ACC112 (cell line): Measurements from ENCODE around the gene MARF1.
"Not testable (repeated sequence)": the region's sequence is repeated elsewhere in the genome, so short reads cannot be mapped to it uniquely, and the experiment has no call there.

ENCODE experiments used
- H2AFZ ChIP-seq: fragments of 200-600 bp; sonication (generic); one replicate; pipeline ENCODE4 v1.6.0; 2017; ENCODE audit warnings: antibody characterized with exemption, low read length; ENCODE audit not compliant: unreplicated experiment
- H3K27ac ChIP-seq: fragments of 200-600 bp; sonication (generic); 2 replicates; pipeline ENCODE4 v1.5.1; 2014; ENCODE audit warnings: low read depth, mild to moderate bottlenecking, antibody characterized with exemption, low read length, moderate library complexity
- H3K27me3 ChIP-seq: fragments of 200-600 bp; sonication (generic); 2 replicates; pipeline ENCODE4 v1.6.1; 2014; ENCODE audit warnings: mild to moderate bottlenecking, antibody characterized with exemption, low read length, moderate library complexity, mixed read lengths; ENCODE audit not compliant: insufficient read depth
- H3K36me3 ChIP-seq: fragments of 200-600 bp; sonication (generic); 2 replicates; pipeline ENCODE4 v1.6.1; 2016; ENCODE audit warnings: mild to moderate bottlenecking, antibody characterized with exemption, low read length, moderate library complexity, mixed read lengths; ENCODE audit not compliant: insufficient read depth
- H3K4me1 ChIP-seq: fragments of 200-600 bp; sonication (generic); one replicate; pipeline ENCODE4 v1.6.1; 2016; ENCODE audit warnings: low read length, mixed read lengths; ENCODE audit not compliant: insufficient read depth, unreplicated experiment, control insufficient read depth
- H3K4me3 ChIP-seq: fragments of 200-600 bp; sonication (generic); 2 replicates; pipeline ENCODE4 v1.5.1; 2014; ENCODE audit warnings: mild to moderate bottlenecking, low read depth, low read length
- H3K79me2 ChIP-seq: fragments of 200-600 bp; sonication (generic); one replicate; pipeline ENCODE4 v1.6.0; 2016; ENCODE audit warnings: low read length; ENCODE audit not compliant: control insufficient read depth, unreplicated experiment, insufficient read depth

MARF1 gene

DNA sequence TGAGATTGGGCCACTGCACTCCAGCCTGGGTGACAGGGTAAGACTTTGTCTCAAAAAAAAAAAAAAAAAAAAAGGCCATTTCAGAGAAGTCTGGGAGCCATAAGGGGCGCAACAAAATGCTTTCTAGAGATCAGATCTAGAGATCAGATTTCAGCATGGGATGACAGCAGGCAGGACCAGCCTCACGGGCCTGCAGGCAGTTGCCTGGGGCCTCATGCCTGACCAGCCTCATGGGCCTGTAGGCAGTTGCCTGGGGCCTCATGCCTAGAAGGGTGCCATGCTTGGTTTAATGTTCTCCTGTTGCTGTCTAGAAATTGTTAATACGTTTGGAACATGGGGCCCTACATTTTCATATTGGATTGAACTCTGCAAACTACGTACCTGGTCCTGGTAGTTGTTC, 59.4 kb downstream of the MARF1 start:
- peaks cover 38% of the 10 kb centered on the region for H3K36me3 ChIP-seq
- H3K27me3 ChIP-seq, result no peaks in the 10 kb centered on the region
- H2AFZ ChIP-seq, result no peak overlapping the region
- H3K4me3 ChIP-seq, result no peak overlapping the region
- no peaks in the 10 kb centered on the region for H3K79me2 ChIP-seq
- no peaks in the 10 kb centered on the region for H3K4me1 ChIP-seq
- H3K27ac ChIP-seq, result no peak overlapping the region

DNA sequence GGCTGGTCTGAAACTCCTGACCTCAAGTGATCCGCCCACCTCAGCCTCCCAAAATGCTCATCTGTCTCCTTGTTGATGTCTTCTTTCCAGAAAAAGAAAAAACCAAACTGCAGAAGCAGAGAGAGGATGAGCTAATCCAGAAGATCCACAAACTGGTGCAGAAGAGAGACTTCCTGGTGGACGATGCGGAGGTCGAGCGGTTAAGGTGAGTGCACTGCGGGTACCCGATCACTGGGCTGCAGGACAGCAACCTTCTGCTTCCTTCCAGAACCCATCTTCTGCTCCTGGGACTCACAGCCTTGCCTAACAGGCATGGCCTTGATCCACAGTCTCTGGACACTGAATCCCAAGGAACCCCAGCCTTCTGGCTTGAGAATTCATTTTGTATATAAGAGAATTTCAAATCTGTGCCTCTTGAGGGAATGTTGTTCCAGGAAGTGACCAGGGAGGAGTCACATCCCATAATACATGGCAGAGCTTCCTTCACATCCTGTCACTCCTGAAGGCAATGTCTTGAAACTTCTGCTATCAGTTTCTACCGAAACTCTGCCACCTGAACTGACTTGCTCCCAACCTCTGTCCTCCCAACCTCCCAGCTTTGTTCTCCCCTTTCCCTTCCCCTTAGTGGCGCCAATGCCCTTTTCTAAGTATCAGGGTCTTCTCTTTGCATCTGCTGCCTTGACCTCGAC, 61.7 kb downstream of the MARF1 start:
- Histone ChIP-seq H3K79me2 (no peaks in the 10 kb centered on the region), H3K4me1 (no peaks in the 10 kb centered on the region), H3K27ac (no peak overlapping the region), H3K27me3 (no peaks in the 10 kb centered on the region), H3K4me3 (no peak overlapping the region), H3K36me3 (peaks cover 22% of the 10 kb centered on the region), H2AFZ (no peak overlapping the region)

DNA sequence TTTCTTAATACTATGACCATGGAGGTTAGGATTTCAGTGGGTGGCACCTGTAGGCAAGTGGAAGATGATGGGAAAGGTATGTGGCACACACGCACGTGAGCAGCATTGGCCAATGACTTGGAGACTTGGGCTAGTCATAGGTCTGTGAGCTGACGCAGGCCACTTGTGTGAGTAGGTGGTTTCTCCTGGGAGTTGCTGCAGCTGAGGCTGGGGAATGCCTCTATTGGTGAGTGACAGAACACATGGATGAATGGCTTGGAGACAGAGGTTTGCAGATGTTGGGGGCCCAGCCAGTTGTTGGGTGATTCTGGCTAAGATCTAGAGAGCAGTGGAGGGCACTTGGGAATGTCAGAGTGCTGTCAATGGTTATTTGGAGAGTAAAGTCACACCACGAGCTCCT, 64.1 kb downstream of the MARF1 start:
- Histone ChIP-seq H3K27ac (no peak overlapping the region), H2AFZ (no peak overlapping the region), H3K27me3 (no peaks in the 10 kb centered on the region), H3K36me3 (peaks cover 16% of the 10 kb centered on the region), H3K79me2 (no peaks in the 10 kb centered on the region), H3K4me3 (no peak overlapping the region), H3K4me1 (peaks cover 1% of the 10 kb centered on the region)

DNA sequence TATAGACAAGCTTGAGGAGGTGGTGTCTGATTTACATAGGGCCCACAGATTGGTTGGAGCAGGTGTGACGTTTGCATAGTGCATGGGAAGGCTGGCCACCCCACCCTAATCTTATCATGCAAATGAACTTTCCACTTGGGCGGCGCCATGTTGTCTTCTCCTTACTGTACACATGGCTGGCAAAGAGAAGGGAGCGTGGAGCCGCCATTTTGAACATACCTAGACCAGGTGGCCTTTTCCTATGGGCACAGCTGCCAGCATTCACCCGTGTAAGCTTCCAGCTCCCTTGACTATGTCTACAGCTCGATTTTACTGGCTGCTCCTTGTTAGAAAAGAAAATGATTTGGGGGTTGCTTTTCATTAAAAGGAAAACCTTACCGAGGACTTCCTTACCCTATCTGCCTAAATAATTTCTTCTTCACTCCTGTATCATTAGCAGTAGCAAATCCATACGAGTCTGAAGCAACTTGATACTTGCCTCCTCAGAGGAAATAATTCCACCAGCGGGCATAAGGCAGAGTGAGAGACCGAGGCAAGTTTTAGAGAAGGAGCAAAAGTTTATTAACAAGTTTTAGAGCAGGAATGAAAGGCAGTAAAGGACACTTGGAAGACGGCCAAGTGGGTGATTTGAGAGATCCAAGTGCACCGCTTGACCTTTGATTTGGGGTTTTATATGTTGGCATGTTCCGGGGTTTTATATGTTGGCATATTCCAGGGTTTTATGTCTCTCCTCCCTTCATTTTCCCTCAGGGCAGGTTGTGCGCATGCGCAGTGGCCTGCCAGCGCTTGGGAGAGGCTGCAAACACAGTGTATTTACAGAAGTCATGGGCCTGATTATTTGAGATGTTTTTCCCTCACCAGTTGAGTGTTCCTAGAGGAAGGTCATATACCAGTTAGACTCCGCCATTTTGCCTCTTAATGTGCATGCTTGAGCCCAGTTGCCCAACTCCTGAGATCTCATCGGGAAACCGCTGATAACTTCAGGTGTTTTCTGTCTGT, 65.7 kb downstream of the MARF1 start:
- no peak overlapping the region for H3K4me3 ChIP-seq
- no peak overlapping the region for H3K27ac ChIP-seq
- peaks cover 17% of the 10 kb centered on the region for H3K4me1 ChIP-seq
- no peak overlapping the region for H2AFZ ChIP-seq
- no peaks in the 10 kb centered on the region for H3K79me2 ChIP-seq
- H3K36me3 ChIP-seq, result peaks cover 4% of the 10 kb centered on the region; the same call in 1 of the 2 replicates
- H3K27me3 ChIP-seq, result no peaks in the 10 kb centered on the region

DNA sequence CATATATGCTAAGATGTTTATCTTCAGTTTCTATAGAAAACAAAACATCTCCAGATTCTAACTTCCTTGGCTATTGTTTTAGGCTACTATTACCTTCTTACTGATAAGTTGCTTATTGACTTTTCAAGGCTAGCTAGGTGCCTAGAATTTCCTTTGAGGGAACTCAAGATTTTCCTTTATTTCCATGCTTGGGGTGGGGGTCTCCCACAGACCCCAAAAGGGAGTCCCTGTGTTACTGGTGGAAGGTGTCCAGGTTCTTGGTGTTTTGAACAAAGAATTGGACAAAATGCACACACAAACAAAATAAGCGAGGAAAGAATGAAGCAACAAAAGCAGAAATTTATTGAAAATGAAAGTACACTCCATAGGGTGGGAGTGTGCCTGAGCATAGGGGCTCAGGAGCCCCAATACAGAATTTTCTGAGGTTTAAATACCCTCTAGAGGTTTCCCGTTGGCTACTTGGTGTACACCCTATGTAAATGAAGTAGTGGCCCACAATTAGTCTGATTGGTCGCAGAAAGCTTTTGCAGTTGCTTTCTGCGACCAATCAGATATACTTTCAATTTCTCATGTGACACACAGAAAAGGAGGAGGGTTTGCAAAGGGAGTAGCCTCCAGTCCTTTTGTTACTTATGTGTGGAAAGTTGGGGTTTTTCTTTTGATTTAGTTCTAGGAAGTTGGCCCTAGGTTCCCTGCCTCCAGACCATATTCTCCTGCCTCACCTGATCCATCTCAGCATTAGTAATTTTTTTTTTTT, 67.5 kb downstream of the MARF1 start:
- no peak overlapping the region for H3K27ac ChIP-seq
- H3K27me3 ChIP-seq, result no peaks in the 10 kb centered on the region
- no peaks in the 10 kb centered on the region for H3K79me2 ChIP-seq
- H3K4me3 ChIP-seq, result no peak overlapping the region
- H3K36me3 ChIP-seq, result peaks cover 4% of the 10 kb centered on the region; the same call in 1 of the 2 replicates
- no peak overlapping the region for H2AFZ ChIP-seq
- peaks cover 28% of the 10 kb centered on the region for H3K4me1 ChIP-seq

DNA sequence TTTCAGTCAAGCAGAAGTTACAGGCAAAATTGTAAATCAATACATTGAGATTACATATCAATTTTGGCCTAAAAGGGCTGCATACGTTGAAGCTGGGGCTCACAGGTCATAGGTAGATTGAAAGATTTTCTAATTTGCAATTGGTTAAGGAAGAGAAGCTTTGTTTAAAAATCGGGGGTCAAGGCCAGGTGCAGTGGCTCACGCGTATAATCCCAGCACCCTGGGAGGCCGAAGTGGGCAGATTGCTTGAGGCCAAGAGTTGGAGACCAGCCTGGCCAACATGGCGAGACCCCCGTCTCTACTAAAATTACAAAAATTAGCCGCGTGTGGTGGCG, 68.4 kb downstream of the MARF1 start:
- H2AFZ ChIP-seq, result no peak overlapping the region
- no peaks in the 10 kb centered on the region for H3K27me3 ChIP-seq
- H3K36me3 ChIP-seq, result peaks cover 4% of the 10 kb centered on the region; the same call in 1 of the 2 replicates
- H3K4me1 ChIP-seq, result peaks cover 28% of the 10 kb centered on the region
- H3K27ac ChIP-seq, result no peak overlapping the region
- no peaks in the 10 kb centered on the region for H3K79me2 ChIP-seq
- no peak overlapping the region for H3K4me3 ChIP-seq

DNA sequence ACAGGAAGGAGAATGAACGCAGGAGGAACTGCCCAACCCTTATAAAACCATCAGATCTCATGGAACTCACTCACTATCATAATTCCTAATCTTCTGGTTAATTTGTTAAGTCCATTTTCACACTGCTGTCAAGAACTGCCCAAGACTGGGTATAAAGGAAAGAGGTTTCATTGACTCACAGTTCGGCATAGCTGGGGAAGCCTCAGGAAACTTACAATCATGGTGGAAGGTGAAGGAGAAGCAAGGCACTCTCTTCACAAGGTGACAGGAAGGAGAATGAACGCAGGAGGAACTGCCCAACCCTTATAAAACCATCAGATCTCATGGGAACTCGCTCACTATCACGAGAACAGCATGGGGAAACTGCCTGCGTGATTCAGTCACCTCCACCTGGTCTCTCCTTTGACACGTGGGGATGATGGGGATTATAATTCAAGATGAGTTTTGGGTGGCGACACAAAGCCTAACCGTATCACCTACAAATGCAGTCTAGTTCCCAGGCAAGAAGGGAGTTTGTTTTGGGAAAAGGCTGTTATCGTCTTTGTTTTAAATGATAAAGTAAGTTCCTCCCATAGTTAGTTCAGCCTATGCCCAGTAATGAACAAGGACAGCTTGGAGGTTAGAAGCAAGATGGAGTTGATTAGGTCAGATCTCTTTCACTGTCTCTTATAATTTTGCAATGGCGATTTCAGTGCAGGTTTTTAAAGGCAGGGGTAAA, 68.9 kb downstream of the MARF1 start:
- H3K4me3 ChIP-seq, H2AFZ ChIP-seq, H3K27ac ChIP-seq, H3K36me3 ChIP-seq, H3K79me2 ChIP-seq, H3K27me3 ChIP-seq: not testable (repeated sequence)
- H3K4me1 ChIP-seq, result peaks cover 28% of the 10 kb centered on the region

DNA sequence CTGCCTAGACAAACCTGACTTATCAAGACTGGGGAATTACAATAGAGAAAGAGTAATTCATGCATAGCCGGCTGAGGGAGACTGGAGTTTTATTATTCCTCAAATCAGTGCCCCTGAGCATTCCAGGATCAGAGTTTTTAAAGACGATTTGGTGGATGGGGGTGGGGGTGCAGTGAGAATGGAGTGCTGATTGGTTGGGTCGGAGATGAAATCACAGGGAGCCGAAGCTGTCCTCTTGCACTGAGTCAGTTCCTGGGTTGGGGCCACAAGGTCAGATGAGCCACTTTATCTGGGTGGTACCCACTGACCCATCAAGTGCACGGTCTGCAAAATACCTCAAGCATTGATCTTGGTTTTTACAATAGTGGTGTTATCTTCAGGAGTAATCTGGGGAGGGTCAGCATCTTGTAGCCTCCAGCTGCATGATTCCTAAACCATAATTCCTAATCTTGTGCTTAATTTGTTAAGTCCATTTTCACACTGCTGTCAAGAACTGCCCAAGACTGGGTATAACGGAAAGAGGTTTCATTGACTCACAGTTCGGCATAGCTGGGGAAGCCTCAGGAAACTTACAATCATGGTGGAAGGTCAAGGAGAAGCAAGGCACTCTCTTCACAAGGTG, 69.6 kb downstream of the MARF1 start:
- Histone ChIP-seq H3K27me3 (no peaks in the 10 kb centered on the region), H3K4me1 (peaks cover 28% of the 10 kb centered on the region), H3K4me3 (peak overlapping the region; percentile 4), H3K27ac (peak overlapping the region; percentile 60), H3K36me3 (peaks cover 4% of the 10 kb centered on the region; the same call in 1 of the 2 replicates), H2AFZ (no peak overlapping the region), H3K79me2 (no peaks in the 10 kb centered on the region)

DNA sequence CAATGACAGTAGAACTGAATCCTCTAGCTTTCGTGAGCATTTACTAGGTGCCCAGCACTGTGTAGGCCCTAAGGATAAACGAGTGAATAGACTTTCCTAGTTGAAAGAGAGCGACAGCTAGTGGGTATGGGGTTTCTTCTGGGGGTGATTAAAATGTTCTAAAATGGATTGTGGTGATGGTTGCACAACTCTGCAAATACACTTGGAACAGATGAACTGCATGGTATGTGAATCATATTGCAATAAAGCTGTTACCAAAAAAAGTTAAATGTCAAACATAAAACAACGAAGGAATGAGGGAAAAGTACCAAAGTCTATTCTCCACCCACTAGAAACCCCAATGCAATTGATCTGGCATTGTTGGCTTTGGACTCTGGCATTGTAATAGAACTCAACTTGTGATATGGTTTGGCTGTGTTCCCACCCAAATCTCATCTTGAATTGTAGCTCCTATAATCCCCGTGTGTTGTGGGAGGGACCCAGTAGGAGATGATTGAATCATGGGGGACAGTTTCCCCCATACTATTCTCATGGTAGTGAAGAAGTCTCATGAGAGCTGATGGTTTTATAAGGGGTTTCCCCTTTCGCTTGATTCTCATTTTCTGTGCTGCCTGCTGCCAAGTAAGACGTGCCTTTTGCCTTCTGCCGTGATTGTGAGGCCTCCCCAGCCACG, 70.5 kb downstream of the MARF1 start:
- Histone ChIP-seq H3K4me1 (peaks cover 28% of the 10 kb centered on the region), H2AFZ (no peak overlapping the region), H3K27ac (peak overlapping the region; percentile 60), H3K79me2 (no peaks in the 10 kb centered on the region), H3K36me3 (peaks cover 4% of the 10 kb centered on the region; the same call in 1 of the 2 replicates), H3K27me3 (no peaks in the 10 kb centered on the region), H3K4me3 (peak overlapping the region; percentile 39; the same call in 1 of the 2 replicates)
